HEK293T (cell line): ENCODE measurements around the gene FBXO31.

Source experiments
- ARNT ChIP-seq: fragments of 450-650 bp; IDR thresholded peaks from 2 replicates; pipeline ENCODE4 v1.6.1; 2017; ENCODE audit warnings: mild to moderate bottlenecking
- BHLHE40 ChIP-seq: fragments of 450-650 bp; IDR thresholded peaks from 2 replicates; pipeline ENCODE4 v1.6.1; 2016; ENCODE audit warnings: mild to moderate bottlenecking, moderate library complexity, borderline replicate concordance
- FOXK2 ChIP-seq: fragments of 450-650 bp; IDR thresholded peaks from 2 replicates; pipeline ENCODE4 v1.6.1; 2016; ENCODE audit warnings: mild to moderate bottlenecking
- HDGF ChIP-seq: fragments of 450-650 bp; IDR thresholded peaks from 2 replicates; pipeline ENCODE4 v1.6.1; 2017; ENCODE audit warnings: antibody characterized with exemption, borderline replicate concordance
- SUZ12 ChIP-seq: fragments of 450-650 bp; IDR thresholded peaks from 2 replicates; pipeline ENCODE4 v1.6.1; 2016; ENCODE audit warnings: mild to moderate bottlenecking
- ZNF384 ChIP-seq: fragments of 450-650 bp; IDR thresholded peaks from 2 replicates; pipeline ENCODE4 v1.6.1; 2016

GRCh38 chr16:87310610-87311009 is 73.0 kb downstream of the FBXO31 start:
- TF ChIP-seq BHLHE40 = no peak
- no peak for TF ChIP-seq FOXK2
- no peak for TF ChIP-seq ZNF384
- no peak for TF ChIP-seq HDGF
- TF ChIP-seq ARNT = no peak
- no peak for TF ChIP-seq SUZ12
